SK-N-SH treated with all-trans-retinoic acid at 6 μM for 48 hours (cell line): ENCODE data around the gene RPS6KC1.
"Not testable (repeated sequence)": the region's sequence is repeated elsewhere in the genome, so short reads cannot be mapped to it uniquely, and the experiment has no call there.

Experiments used
- ATAC-seq: fragments of 200-7000 bp; cut with Tn5 transposase; 3 replicates; pipeline ENCODE4 v1.9.1; 2020; ENCODE audit warnings: mild to moderate bottlenecking, moderate library complexity
- ARNTL ChIP-seq: fragments of 450-650 bp; formaldehyde crosslinking; IDR thresholded peaks from 2 replicates; pipeline ENCODE4 v1.5.0; 2020; ENCODE audit warnings: low read depth, mild to moderate bottlenecking, moderate library complexity, borderline replicate concordance
- BACH2 ChIP-seq: fragments of 250-450 bp; sonication (Bioruptor Pico); IDR thresholded peaks from 2 replicates; pipeline ENCODE4 v1.9.0; 2021; ENCODE audit warnings: mild to moderate bottlenecking, borderline replicate concordance
- CREB5 ChIP-seq: fragments of 250-450 bp; sonication (Bioruptor Pico); IDR thresholded peaks from 2 replicates; pipeline ENCODE4 v1.5.1; 2020; ENCODE audit warnings: low read depth, mild to moderate bottlenecking, moderate library complexity
- CSDC2 ChIP-seq: fragments of 250-450 bp; sonication (Bioruptor Pico); IDR thresholded peaks from 2 replicates; pipeline ENCODE4 v1.5.0; 2020; ENCODE audit warnings: mild to moderate bottlenecking, moderate library complexity
- CSRNP3 ChIP-seq: fragments of 250-450 bp; sonication (Bioruptor Pico); IDR thresholded peaks from 2 replicates; pipeline ENCODE4 v1.5.1; 2021; ENCODE audit warnings: mild to moderate bottlenecking, moderate library complexity
- GLIS3 ChIP-seq: fragments of 250-450 bp; sonication (Bioruptor Pico); IDR thresholded peaks from 2 replicates; pipeline ENCODE4 v1.5.0; 2020; ENCODE audit warnings: mild to moderate bottlenecking, moderate library complexity
- ISL1 ChIP-seq: fragments of 250-450 bp; sonication (Bioruptor Pico); IDR thresholded peaks from 2 replicates; pipeline ENCODE4 v2.1.2; 2022; ENCODE audit warnings: mild to moderate bottlenecking, moderate library complexity
- OSR1 ChIP-seq: fragments of 250-450 bp; sonication (Bioruptor Pico); IDR thresholded peaks from 2 replicates; pipeline ENCODE4 v1.8.0; 2022; ENCODE audit warnings: moderate library complexity, mild to moderate bottlenecking, inconsistent platforms
- PATZ1 ChIP-seq: fragments of 250-450 bp; sonication (Bioruptor Pico); IDR thresholded peaks from 2 replicates; pipeline ENCODE4 v1.8.0; 2020; ENCODE audit warnings: mild to moderate bottlenecking, moderate library complexity, borderline replicate concordance
- POU6F1 ChIP-seq: fragments of 250-450 bp; sonication (Bioruptor Pico); IDR thresholded peaks from 2 replicates; pipeline ENCODE4 v1.8.0; 2021; ENCODE audit warnings: low read depth, mild to moderate bottlenecking, moderate library complexity, borderline replicate concordance
- PPARA ChIP-seq: fragments of 250-450 bp; sonication (Bioruptor Pico); IDR thresholded peaks from 2 replicates; pipeline ENCODE4 v1.5.0; 2020; ENCODE audit warnings: mild to moderate bottlenecking, borderline replicate concordance
- RARB ChIP-seq: fragments of 250-450 bp; sonication (Bioruptor Pico); IDR thresholded peaks from 2 replicates; pipeline ENCODE4 v1.8.0; 2021; ENCODE audit warnings: mild to moderate bottlenecking, moderate library complexity
- SNAI2 ChIP-seq: fragments of 250-450 bp; sonication (Bioruptor Pico); IDR thresholded peaks from 2 replicates; pipeline ENCODE4 v1.5.0; 2020; ENCODE audit warnings: mild to moderate bottlenecking, moderate library complexity
- TCF4 ChIP-seq: fragments of 250-450 bp; sonication (Bioruptor Pico); IDR thresholded peaks from 2 replicates; pipeline ENCODE4 v1.8.0; 2021; ENCODE audit warnings: mild to moderate bottlenecking, moderate library complexity, borderline replicate concordance
- TOX ChIP-seq: fragments of 250-450 bp; sonication (Bioruptor Pico); IDR thresholded peaks from 2 replicates; pipeline ENCODE4 v1.8.0; 2021; ENCODE audit warnings: mild to moderate bottlenecking, moderate library complexity, borderline replicate concordance
- TSHZ2 ChIP-seq: fragments of 250-450 bp; sonication (Bioruptor Pico); IDR thresholded peaks from 2 replicates; pipeline ENCODE4 v1.5.0; 2020; ENCODE audit warnings: mild to moderate bottlenecking, moderate library complexity
- ZC3H10 ChIP-seq: fragments of 250-450 bp; sonication (Bioruptor Pico); IDR thresholded peaks from 2 replicates; pipeline ENCODE4 v1.5.1; 2021; ENCODE audit warnings: mild to moderate bottlenecking, moderate library complexity
- ZFP3 ChIP-seq: fragments of 250-450 bp; sonication (Bioruptor Pico); IDR thresholded peaks from 2 replicates; pipeline ENCODE4 v1.5.0; 2020; ENCODE audit warnings: mild to moderate bottlenecking, moderate library complexity
- ZFP30 ChIP-seq: fragments of 450-650 bp; formaldehyde crosslinking; IDR thresholded peaks from 2 replicates; pipeline ENCODE4 v1.5.0; 2022; ENCODE audit warnings: mild to moderate bottlenecking, moderate library complexity
- ZNF70 ChIP-seq: fragments of 450-650 bp; formaldehyde crosslinking; IDR thresholded peaks from 2 replicates; pipeline ENCODE4 v1.5.0; 2020; ENCODE audit warnings: mild to moderate bottlenecking, moderate library complexity
- ZNF8 ChIP-seq: fragments of 450-650 bp; formaldehyde crosslinking; IDR thresholded peaks from 2 replicates; pipeline ENCODE4 v1.5.0; 2020; ENCODE audit warnings: mild to moderate bottlenecking, moderate library complexity

Gene RPS6KC1

GRCh38 chr1:213020016-213020415 is 31.0 kb upstream of the RPS6KC1 start:
- TF ChIP-seq ISL1 (no peak), RARB (CRISPR knock-in tag) (no peak), ARNTL (CRISPR knock-in tag) (no peak), GLIS3 (no peak), CSDC2 (CRISPR knock-in tag) (no peak), CREB5 (CRISPR knock-in tag) (no peak)
- no peak for ATAC-seq

- ATAC-seq, result not testable (repeated sequence)
Measured at GRCh38 chr1:213027024-213027423, 24.0 kb upstream of the RPS6KC1 start.

GRCh38 chr1:213032651-213033050 is 18.4 kb upstream of the RPS6KC1 start:
- ATAC-seq, result no peak
- TF ChIP-seq ZNF70 (CRISPR knock-in tag), result no peak
- TF ChIP-seq CSRNP3 (CRISPR knock-in tag), result no peak
- no peak for TF ChIP-seq GLIS3
- TF ChIP-seq CREB5 (CRISPR knock-in tag), result no peak
- TF ChIP-seq CSDC2 (CRISPR knock-in tag), result no peak
- TF ChIP-seq ZNF8 (CRISPR knock-in tag), result no peak
- TF ChIP-seq PPARA, result no peak
- TF ChIP-seq ZFP3 (CRISPR knock-in tag), result no peak
- TF ChIP-seq ZFP30 (CRISPR knock-in tag), result no peak
- no peak for TF ChIP-seq PATZ1 (CRISPR knock-in tag)
- no peak for TF ChIP-seq TOX (CRISPR knock-in tag)
- no peak for TF ChIP-seq BACH2 (CRISPR knock-in tag)
- TF ChIP-seq ARNTL (CRISPR knock-in tag), result no peak
- no peak for TF ChIP-seq RARB (CRISPR knock-in tag)
- TF ChIP-seq OSR1 (CRISPR knock-in tag), result no peak

GRCh38 chr1:213034713-213035112 is 16.3 kb upstream of the RPS6KC1 start:
- ATAC-seq, result no peak
- TF ChIP-seq POU6F1 (CRISPR knock-in tag) (no peak), ZC3H10 (no peak), TCF4 (CRISPR knock-in tag) (no peak), ZNF70 (CRISPR knock-in tag) (no peak), CSRNP3 (CRISPR knock-in tag) (no peak), CREB5 (CRISPR knock-in tag) (no peak), OSR1 (CRISPR knock-in tag) (no peak), TSHZ2 (CRISPR knock-in tag) (no peak), SNAI2 (CRISPR knock-in tag) (no peak), GLIS3 (no peak), PPARA (no peak), ARNTL (CRISPR knock-in tag) (no peak)
